Activated naive CD8-positive, alpha-beta T cell (primary cell): ENCODE data around the gene VPS25.
"Not testable (repeated sequence)": the region's sequence is repeated elsewhere in the genome, so short reads cannot be mapped to it uniquely, and the experiment has no call there.

Source experiments
- H3K27ac Mint-ChIP-seq: one replicate; pipeline ENCODE4 v1.8.0; 2021; ENCODE audit warnings: mixed read lengths
- H3K27me3 Mint-ChIP-seq: one replicate; pipeline ENCODE4 v1.8.0; 2021; ENCODE audit warnings: mixed read lengths
- H3K36me3 Mint-ChIP-seq: one replicate; pipeline ENCODE4 v1.8.0; 2021; ENCODE audit warnings: mixed read lengths
- H3K4me1 Mint-ChIP-seq: one replicate; pipeline ENCODE4 v1.8.0; 2021; ENCODE audit warnings: low read depth, mixed read lengths
- H3K4me3 Mint-ChIP-seq: one replicate; pipeline ENCODE4 v1.8.0; 2021; ENCODE audit warnings: mild to moderate bottlenecking, mixed read lengths
- H3K9me3 Mint-ChIP-seq: one replicate; pipeline ENCODE4 v1.8.0; 2021; ENCODE audit warnings: low read depth, mixed read lengths

The VPS25 gene

DNA sequence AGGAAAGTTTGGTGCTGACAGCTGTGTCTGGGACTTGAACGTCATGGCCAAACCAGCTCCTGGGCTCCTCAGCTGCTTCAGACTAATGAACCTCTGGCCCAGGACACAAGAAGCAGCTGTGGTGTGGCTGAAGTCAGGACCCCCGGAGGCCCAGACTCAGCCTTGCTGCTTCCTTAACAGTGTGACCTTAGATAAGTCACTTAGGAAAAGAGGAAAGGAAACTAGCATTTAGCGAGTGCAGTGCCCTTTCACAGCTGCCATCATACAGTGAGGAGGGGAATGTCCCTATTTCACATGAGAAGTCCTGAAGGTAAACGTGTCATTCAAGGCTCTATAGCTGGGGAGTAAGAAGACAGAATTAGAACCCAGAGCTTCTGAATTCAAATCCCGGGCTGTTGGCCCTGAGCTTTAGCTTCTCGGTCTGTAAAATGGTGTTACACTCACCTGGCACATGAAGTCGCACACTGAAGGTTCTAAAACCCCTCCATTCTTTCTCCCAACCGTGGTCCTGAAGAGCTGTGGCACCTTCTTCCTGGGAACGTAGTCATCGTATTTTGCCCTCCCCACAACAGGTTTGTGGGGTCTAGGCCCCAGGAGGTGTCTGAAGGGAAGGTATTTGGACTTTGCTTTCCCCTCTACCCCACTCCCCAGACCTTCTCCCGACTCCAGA is 13.1 kb upstream of the VPS25 start:
- peak overlapping the region; percentile 70 for H3K4me3 Mint-ChIP-seq
- H3K4me1 Mint-ChIP-seq: peaks cover 4% of the 10 kb centered on the region
- no peaks in the 10 kb centered on the region for H3K36me3 Mint-ChIP-seq
- peaks cover 40% of the 10 kb centered on the region for H3K27me3 Mint-ChIP-seq
- no peak overlapping the region for H3K27ac Mint-ChIP-seq
- no peaks in the 10 kb centered on the region for H3K9me3 Mint-ChIP-seq

DNA sequence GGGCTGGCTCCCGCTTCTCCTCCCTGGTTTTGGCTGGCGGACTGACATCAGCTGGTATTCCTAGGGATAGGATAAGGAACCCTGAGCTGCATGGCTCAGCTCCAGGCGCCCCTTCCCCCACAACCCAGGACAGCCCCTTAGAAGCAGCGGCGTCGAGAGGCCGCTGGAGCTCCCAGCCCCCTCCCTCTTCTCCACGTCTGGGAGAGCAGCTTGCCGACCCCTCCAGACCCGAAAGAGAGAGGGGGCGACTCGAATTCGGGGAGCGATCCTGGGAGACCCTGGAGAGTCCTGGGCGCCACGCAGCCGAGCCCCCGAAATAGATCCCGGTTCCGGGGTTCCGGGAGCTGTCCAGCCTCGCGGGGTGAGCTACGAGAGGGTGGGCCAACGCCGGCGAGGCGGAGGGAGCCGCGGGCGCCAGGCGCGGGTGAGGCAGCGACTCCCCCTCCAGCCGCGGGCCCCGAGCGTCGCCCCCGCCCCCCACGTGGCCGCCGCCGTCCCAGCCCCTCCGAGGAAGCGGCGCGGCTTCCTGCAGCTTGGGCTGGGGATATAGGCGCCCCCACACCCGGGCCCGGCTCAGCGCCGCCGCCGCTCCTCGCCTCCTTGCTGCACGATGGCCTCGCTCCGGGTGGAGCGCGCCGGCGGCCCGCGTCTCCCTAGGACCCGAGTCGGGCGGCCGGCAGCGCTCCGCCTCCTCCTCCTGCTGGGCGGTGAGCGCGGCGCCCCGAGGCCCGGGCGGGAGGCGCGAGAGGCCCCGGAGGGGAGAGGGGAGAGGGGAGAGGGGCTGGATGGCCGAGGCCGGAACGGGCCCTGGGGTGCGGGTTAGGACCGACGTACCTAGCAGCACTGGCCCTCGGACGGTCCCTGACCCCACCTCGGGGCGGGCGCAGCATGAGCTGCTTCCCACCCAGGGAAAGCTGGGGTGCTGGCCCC is 12.3 kb upstream of the VPS25 start, which contains the start of gene RAMP2:
RAMP2 (plus strand) TSS at position 576 of the 930 bp plus-strand sequence; CDS start at position 611, 35 bp downstream.
- Mint-ChIP-seq H3K27ac (no peak within 1 kb of the TSS), H3K36me3 (peaks cover 3% of the 10 kb centered on the region), H3K4me3 (peak within 1 kb of the TSS; percentile 70), H3K27me3 (peaks cover 44% of the 10 kb centered on the region), H3K4me1 (peaks cover 4% of the 10 kb centered on the region), H3K9me3 (no peaks in the 10 kb centered on the region)

DNA sequence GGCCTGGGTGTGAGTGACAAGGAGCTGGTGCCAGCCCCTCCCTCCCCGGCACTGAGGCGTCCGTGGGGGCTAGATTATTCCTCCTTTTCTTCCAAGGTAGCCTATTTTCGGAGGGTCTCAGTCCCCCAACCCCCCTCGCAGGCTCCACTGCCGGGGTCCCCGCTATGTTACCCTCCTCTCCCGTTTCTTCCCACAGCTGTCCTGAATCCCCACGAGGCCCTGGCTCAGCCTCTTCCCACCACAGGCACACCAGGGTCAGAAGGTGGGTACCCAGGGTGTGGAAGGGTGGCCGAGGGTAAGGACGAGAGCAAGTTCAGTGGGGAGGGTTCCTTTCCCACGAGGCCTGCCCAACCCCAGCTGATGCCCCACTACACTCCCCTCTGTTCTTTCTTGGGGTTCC is 11.6 kb upstream of the VPS25 start:
- peak overlapping the region; percentile 52 for H3K4me3 Mint-ChIP-seq
- H3K27me3 Mint-ChIP-seq: peaks cover 40% of the 10 kb centered on the region
- H3K9me3 Mint-ChIP-seq: no peaks in the 10 kb centered on the region
- H3K27ac Mint-ChIP-seq: no peak overlapping the region
- peaks cover 3% of the 10 kb centered on the region for H3K36me3 Mint-ChIP-seq
- H3K4me1 Mint-ChIP-seq: peaks cover 4% of the 10 kb centered on the region

DNA sequence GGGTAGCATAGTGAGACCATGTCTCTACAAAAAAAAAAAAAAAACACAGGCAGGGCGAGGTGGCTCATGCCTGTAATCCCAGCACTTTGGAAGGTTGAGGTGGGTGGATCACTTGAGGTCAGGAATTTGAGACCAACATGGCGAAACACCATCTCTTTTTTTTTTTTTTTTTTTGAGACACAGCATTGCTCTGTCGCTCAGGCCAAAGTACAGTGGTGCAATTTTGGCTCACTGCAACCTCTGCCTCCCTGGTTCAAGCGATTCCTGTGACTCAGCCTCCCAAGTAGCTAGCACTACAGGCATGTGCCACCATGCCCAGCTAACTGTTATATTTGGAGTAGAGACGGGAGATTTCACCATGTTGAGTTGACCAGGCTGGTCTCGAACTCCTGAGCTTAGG is 7.1 kb upstream of the VPS25 start:
- Mint-ChIP-seq H3K9me3 (no peaks in the 10 kb centered on the region), H3K4me3 (no peak overlapping the region), H3K27me3 (peaks cover 26% of the 10 kb centered on the region), H3K36me3 (peaks cover 3% of the 10 kb centered on the region), H3K4me1 (no peaks in the 10 kb centered on the region), H3K27ac (no peak overlapping the region)

DNA sequence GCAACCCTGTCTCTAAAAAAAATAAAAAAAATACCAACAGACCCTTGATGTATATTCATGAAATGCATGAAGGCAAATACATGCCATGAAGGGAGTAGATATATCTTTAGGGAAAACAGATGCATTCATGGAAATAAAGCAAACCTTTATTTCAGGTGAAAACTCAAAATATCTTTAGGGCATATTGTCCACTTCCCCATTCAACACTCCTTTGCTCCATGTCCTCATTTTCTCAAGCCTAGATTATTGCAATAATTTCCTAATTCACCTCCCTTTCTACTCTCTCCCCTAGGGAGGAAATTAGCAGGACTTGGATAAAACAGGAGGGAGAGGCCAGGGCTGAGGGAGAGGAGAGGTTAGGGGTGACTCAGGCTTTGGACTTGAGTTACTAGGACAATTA is 5.7 kb upstream of the VPS25 start:
- no peaks in the 10 kb centered on the region for H3K9me3 Mint-ChIP-seq
- H3K27me3 Mint-ChIP-seq: peaks cover 17% of the 10 kb centered on the region
- peaks cover 3% of the 10 kb centered on the region for H3K36me3 Mint-ChIP-seq
- no peak overlapping the region for H3K4me3 Mint-ChIP-seq
- peaks cover 6% of the 10 kb centered on the region for H3K4me1 Mint-ChIP-seq
- H3K27ac Mint-ChIP-seq: no peak overlapping the region

DNA sequence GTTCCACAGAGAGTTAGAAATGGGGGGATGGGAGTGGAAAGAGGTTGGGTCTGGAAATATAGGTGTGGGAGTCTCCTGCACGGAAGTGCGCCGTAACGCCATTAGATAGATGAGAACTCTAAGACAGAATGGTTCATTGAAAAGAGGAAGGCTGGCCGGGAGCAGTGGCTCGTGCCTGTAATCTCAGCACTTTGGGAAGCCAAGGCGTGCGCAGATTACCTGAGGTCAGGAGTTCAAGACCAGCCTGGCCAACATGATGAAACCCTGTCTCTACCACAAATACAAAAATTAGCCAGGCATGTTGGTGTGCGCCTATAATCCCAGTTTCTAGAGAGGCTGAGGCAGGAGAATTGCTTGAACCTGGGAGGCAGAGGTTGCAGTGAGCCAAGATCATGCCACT is 5.2 kb upstream of the VPS25 start:
- H3K27me3 Mint-ChIP-seq: peaks cover 15% of the 10 kb centered on the region
- not testable (repeated sequence) for H3K4me3 Mint-ChIP-seq, H3K27ac Mint-ChIP-seq, H3K36me3 Mint-ChIP-seq, H3K9me3 Mint-ChIP-seq, H3K4me1 Mint-ChIP-seq

DNA sequence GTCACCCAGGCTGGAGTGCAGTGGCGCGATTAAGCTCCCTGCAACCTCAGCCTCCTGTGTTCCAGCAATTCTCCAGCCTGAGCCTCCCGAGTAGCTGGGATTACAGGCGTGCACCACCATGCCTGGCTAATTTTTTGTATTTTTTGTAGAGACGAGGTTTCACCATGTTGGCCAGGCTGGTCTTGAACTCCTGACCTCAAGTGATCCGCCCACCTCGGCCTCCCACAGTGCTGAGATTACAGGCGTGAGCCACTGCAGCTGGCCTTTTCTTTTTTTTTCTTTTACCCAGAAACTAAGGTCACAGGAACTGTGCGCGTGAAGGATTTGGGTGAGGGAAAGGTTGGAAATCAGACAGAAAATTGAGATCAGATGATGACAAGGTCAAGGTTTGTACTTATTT is 3.3 kb upstream of the VPS25 start:
- H3K27ac Mint-ChIP-seq, H3K9me3 Mint-ChIP-seq, H3K27me3 Mint-ChIP-seq, H3K36me3 Mint-ChIP-seq, H3K4me3 Mint-ChIP-seq: not testable (repeated sequence)
- H3K4me1 Mint-ChIP-seq: peaks cover 21% of the 10 kb centered on the region

DNA sequence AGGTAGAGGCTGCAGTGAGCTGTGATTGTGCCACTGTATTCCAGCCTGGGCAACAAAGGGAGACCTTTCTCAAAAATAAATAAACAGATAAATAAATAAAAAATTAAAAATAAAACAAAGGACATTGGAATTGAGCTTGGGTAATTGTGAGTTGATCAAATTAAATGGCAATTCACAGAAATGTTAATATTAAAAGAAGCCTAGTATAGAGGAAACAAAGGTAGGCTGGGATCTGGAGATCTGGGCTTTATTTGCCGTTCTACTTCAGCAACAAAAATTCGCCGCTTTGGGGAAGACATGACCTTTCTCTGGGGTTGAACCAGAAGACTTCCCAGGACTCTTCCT is 332 bp upstream of the VPS25 start:
- peak overlapping the region; percentile 99 for H3K4me3 Mint-ChIP-seq
- peaks cover 4% of the 10 kb centered on the region for H3K36me3 Mint-ChIP-seq

DNA sequence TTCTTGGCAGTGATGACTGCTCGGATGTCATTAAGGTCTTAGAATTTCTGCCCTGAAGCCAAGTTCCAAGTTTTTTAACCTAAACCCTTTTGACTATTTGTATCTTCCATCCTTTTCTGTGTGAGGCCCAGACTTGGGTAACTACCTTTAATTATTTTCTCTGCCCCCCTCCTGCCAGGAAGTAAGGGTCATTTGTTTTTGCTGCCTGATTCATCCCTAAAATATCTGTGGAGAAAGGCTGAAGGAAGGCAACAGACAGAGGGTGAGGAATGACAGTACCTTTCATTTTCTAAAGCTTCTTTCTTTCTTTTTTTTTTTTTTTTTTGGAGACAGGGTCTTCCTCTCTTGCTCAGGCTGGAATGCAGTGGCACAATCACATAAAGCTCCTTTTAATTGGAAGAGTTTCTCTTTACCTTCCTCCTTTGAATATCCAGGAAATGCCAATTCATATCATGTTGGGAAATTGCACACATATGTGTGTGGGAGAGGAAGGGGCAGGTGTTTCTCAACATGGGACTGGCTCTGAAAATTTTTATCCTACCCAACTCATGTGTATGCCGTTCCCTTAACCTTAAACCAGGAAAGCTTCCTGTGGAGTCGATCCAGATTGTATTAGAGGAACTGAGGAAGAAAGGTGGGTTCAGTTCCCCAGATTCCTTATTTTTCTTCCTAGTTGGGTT is 957 bp downstream of the VPS25 start:
- peaks cover 9% of the 10 kb centered on the region for H3K36me3 Mint-ChIP-seq
- peak overlapping the region; percentile 99 for H3K4me3 Mint-ChIP-seq
- H3K4me1 Mint-ChIP-seq: peaks cover 21% of the 10 kb centered on the region
- no peaks in the 10 kb centered on the region for H3K9me3 Mint-ChIP-seq
- H3K27ac Mint-ChIP-seq: peak overlapping the region; percentile 97
- H3K27me3 Mint-ChIP-seq: no peaks in the 10 kb centered on the region

More for the DNA sequence above, 332 bp upstream of the VPS25 start:
- peak overlapping the region; percentile 97 for H3K27ac Mint-ChIP-seq
- H3K27me3 Mint-ChIP-seq: no peaks in the 10 kb centered on the region
- H3K4me1 Mint-ChIP-seq: peaks cover 21% of the 10 kb centered on the region
- no peaks in the 10 kb centered on the region for H3K9me3 Mint-ChIP-seq

DNA sequence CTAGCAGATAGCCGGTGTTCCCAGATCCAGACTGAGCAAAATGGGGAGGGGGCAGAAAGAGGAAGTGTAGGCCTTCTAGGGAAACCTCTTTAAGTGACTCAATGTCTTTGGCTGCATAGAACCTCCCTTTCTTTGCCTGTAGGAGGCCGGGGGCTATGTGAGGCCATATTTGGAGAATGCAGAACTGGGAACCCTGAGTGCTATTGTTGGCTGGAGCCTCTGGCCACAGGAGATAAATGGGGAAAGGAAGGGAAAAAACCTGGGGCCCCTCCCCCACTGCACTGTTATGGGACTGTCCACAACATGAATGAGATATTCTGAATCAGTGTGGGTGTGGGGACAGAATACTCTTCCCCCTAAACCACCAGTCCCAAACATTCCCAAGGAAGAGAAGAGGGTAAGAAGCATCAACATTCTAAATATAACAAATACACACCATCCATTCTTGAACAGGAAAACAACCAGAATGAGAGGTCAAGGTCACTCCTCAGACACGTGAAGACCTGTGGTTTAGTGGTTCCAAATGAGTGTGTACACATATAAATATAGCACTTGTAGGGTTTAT is 2.4 kb downstream of the VPS25 start:
- Mint-ChIP-seq H3K4me3 (peak overlapping the region; percentile 99), H3K9me3 (no peaks in the 10 kb centered on the region), H3K4me1 (peaks cover 21% of the 10 kb centered on the region), H3K36me3 (peaks cover 11% of the 10 kb centered on the region), H3K27me3 (no peaks in the 10 kb centered on the region), H3K27ac (no peak overlapping the region)

DNA sequence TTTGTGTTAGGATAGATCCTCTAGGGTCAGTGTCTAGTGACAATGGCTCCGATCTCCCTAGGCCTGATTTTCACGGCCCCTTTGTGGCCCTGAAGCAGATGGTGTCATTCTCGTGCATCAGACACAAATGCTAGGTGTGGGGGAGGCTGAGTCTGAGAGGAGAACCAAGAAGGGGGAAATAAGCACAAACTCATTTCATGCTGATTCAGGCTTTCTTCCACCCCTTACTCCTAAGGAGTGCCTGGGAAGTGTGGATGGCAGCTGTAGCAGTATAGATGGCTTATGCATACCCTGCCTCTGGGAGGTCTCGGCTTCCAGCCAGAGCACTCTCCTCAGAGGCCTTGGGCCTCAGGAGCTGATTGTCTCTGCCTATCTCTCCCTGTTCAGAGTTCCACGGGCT is 5.3 kb downstream of the VPS25 start:
- Mint-ChIP-seq H3K4me1 (peaks cover 21% of the 10 kb centered on the region), H3K36me3 (peaks cover 11% of the 10 kb centered on the region), H3K4me3 (no peak overlapping the region), H3K27ac (no peak overlapping the region), H3K27me3 (peaks cover 12% of the 10 kb centered on the region), H3K9me3 (no peaks in the 10 kb centered on the region)

DNA sequence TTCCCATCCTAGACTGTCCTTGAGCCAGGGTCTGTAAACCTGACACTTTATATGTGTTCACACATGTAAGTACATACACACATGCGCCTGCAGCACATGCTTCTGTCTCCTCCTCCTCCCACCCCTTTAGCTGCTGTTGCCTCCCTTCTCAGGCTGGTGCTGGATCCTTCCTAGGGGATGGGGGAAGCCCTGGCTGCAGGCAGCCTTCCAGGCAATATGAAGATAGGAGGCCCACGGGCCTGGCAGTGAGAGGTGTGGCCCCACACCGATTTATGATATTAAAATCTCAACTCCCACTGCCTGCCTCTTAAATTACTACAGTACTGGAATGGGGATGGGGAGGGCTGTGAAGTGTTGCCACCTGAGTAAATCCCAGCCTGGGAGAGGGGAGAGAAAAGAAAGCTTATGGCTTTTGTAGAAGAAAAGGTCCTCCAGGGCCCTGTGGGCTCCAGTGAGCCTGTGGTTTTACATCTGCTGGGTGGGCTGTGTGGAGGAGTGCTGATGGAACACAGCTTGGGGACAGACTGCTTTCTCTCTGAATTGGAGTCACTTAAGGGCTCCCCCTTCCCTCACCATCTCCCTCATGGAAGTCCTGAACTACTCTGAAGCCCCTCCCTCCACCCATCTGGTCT is 6.2 kb downstream of the VPS25 start:
- H3K36me3 Mint-ChIP-seq: peaks cover 11% of the 10 kb centered on the region
- peaks cover 20% of the 10 kb centered on the region for H3K4me1 Mint-ChIP-seq
- peaks cover 14% of the 10 kb centered on the region for H3K27me3 Mint-ChIP-seq
- no peak overlapping the region for H3K4me3 Mint-ChIP-seq
- no peak overlapping the region for H3K27ac Mint-ChIP-seq
- H3K9me3 Mint-ChIP-seq: no peaks in the 10 kb centered on the region

DNA sequence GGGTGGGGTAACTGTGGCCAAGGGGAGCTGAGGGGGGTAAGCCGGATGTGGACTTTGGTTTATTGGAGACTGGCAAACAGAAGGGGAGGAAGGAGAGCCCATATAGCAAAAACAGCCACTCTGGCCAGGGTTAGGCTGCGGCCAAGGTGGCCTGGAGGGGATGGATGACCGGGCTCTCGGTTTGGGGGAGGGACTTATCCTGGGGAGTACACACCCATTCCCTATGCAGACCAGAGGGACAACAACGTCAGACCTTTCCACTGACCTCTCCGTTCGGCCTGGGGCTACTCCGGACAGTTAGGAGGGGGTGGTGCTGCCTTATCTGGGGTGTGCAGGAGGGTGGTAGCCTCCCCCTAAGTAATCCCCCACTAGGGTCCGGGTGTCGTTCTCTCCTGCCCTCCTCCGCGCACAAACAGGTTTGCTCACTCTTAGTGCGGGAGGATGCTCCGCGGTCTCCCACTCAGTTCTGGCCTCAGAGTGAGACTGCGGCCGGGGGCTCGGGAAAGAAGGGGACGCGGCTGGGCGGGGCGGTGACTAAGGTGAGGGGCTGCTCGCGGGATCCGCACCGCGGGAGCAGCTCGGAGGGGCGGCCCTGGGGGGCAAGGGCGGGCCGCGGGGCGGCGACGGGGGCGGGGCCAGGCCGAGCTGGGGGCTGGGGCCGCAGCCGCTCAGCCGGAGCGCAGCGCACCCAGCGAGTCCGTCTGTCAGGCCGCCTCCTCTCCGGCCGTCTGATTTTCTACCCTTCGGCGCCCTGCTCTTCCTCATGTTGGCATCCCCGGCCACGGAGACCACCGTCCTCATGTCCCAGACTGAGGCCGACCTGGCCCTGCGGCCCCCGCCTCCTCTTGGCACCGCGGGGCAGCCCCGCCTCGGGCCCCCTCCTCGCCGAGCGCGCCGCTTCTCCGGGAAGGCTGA is 6.9 kb downstream of the VPS25 start, which contains the start of gene WNK4:
WNK4 (plus strand) TSS at position 675 of the 915 bp plus-strand sequence; CDS start at position 764, 89 bp downstream.
- H3K27ac Mint-ChIP-seq: no peak within 1 kb of the TSS
- no peaks in the 10 kb centered on the region for H3K9me3 Mint-ChIP-seq
- peaks cover 11% of the 10 kb centered on the region for H3K36me3 Mint-ChIP-seq
- H3K4me3 Mint-ChIP-seq: peak within 1 kb of the TSS; percentile 46
- peaks cover 19% of the 10 kb centered on the region for H3K27me3 Mint-ChIP-seq
- peaks cover 25% of the 10 kb centered on the region for H3K4me1 Mint-ChIP-seq
